Measurements from ENCODE around the gene LAMA3. TPM values are rescaled to one million over a fixed set of nuclear protein-coding genes. Genes with fewer than 3 reads are reported as not detected.
A peak's percentile ranks its signal among the peaks of the same experiment; 100 is the strongest.

The LAMA3 gene
- total RNA-seq, 1 donor from 2014 or later, result 3.5 TPM

DNA sequence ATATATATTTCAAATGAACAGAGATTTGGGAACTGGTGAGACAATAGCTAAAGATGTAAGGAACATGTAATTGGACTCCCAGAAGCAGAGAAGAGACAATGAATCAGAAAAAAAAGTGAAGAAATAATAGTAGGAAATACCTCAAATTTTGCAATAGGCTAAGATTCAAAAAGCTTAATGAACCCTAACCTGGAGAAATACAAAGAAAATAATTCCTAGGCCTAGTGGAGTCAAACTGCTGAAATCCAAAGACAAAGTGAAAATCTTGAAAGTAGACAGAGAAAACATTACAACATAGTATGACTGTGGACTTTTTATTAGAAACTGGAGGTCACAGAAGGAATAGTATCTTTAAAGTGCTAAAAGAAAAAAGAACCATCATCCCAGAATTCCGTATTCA, 76.7 kb downstream of the LAMA3 start:
- no peak for DNase-seq
- Histone ChIP-seq H3K36me3 (no peaks in the 10 kb centered on the region), H3K9me3 (replicated peaks) (peaks cover 8% of the 10 kb centered on the region), H3K4me3 (no peak overlapping the region), H3K27me3 (ENCODE audit: low read depth) (no peaks in the 10 kb centered on the region), H3K27ac (replicated peaks) (no peak overlapping the region), H3K4me1 (no peaks in the 10 kb centered on the region)
- intact Hi-C loops (cut with micrococcal nuclease), result no loop called here
- TF ChIP-seq, protein P1, sequence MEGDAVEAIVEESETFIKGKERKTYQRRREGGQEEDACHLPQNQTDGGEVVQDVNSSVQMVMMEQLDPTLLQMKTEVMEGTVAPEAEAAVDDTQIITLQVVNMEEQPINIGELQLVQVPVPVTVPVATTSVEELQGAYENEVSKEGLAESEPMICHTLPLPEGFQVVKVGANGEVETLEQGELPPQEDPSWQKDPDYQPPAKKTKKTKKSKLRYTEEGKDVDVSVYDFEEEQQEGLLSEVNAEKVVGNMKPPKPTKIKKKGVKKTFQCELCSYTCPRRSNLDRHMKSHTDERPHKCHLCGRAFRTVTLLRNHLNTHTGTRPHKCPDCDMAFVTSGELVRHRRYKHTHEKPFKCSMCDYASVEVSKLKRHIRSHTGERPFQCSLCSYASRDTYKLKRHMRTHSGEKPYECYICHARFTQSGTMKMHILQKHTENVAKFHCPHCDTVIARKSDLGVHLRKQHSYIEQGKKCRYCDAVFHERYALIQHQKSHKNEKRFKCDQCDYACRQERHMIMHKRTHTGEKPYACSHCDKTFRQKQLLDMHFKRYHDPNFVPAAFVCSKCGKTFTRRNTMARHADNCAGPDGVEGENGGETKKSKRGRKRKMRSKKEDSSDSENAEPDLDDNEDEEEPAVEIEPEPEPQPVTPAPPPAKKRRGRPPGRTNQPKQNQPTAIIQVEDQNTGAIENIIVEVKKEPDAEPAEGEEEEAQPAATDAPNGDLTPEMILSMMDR (IDR thresholded peaks at IDR 0.05; ENCODE audit: borderline replicate concordance), result no peak

DNA sequence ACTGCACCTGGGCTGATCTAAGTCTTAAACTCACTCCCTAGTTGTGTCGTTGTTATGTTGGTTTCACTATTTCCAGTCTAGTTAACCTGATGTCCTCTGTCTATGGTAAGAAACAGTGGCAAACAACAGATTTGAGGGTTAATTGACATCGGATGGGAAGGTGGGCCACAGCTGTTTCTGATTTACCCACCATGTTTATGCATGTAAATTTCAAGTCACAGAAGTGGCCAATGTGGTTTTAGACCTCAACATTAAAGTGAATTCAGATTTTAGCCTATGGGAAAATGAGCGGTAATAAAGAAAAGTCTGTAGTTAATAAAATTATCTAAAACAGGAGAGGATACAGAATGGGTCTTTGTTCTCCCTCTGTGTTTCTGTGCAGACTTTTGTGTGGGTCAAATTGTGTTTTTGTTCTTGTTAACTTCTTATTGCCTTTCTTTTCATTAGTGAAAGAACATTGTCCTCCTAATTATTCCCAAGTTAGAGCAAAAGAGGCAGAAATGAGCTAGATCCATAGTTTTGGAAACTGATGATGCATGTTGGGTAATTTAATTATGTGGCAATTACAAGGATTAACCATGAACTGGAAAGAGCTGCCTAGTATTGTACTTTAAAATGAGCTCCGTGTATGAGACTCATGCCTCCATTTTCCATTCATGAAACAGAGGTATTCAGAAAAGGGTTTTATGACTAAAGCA, 83.2 kb downstream of the LAMA3 start:
- intact Hi-C loops (cut with micrococcal nuclease), result no loop called here
- H3K4me1 ChIP-seq, result no peaks in the 10 kb centered on the region
- peaks cover 8% of the 10 kb centered on the region for H3K9me3 ChIP-seq (replicated peaks)
- no peak overlapping the region for H3K4me3 ChIP-seq
- no peak for DNase-seq
- H3K27me3 ChIP-seq (ENCODE audit: low read depth), result no peaks in the 10 kb centered on the region
- no peaks in the 10 kb centered on the region for H3K36me3 ChIP-seq
- no peak overlapping the region for H3K27ac ChIP-seq (replicated peaks)
- TF ChIP-seq, protein P1 (IDR thresholded peaks at IDR 0.05; ENCODE audit: borderline replicate concordance), result no peak

DNA sequence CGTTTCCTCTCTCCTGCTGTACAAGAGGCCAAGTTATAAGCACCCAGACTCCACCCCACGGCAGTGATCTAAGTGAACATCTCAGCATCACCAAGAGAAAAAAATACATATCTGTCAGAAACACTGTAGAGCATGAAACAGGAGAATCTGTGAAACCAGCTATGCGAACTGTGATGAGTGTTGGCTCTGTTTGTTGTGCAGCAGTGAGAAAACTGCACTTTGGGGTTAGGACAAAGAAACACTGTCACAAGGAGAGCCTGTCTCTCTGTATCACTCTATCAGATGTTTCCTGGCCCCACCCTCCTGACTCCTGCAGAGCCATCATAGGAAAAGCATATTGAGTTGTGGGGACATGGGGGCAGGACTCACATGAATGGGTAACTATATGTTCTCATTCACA, 87.1 kb downstream of the LAMA3 start:
- intact Hi-C loops (cut with micrococcal nuclease), result no loop called here
- H3K36me3 ChIP-seq, result no peaks in the 10 kb centered on the region
- H3K4me3 ChIP-seq, result no peak overlapping the region
- no peaks in the 10 kb centered on the region for H3K9me3 ChIP-seq (replicated peaks)
- peaks cover 9% of the 10 kb centered on the region for H3K4me1 ChIP-seq
- TF ChIP-seq, protein P1 (IDR thresholded peaks at IDR 0.05; ENCODE audit: borderline replicate concordance), result no peak
- H3K27ac ChIP-seq (replicated peaks), result no peak overlapping the region
- no peaks in the 10 kb centered on the region for H3K27me3 ChIP-seq (ENCODE audit: low read depth)
- DNase-seq, result no peak

DNA sequence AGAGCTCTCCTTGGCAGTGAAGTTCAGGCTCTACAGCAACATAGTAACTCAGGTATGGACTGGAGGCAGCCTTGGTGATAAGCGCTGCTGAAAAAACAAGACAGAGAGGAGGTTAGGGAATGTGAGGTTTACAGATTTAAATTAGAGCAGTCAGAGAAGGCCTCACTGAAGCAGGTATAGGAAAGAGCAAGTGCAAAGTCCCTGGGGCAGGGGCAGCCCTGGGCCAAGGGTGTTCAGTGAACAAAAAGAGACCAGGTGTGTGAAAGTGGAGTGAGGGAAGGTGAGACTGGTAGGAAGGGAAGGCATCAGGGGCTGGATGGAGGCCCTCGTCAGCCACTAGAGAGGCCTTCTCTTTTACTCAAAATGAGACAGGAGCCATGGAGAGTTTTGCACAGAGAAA, 89.6 kb downstream of the LAMA3 start:
- no peaks in the 10 kb centered on the region for H3K27me3 ChIP-seq (ENCODE audit: low read depth)
- H3K27ac ChIP-seq (replicated peaks), result no peak overlapping the region
- TF ChIP-seq, protein P1 (IDR thresholded peaks at IDR 0.05; ENCODE audit: borderline replicate concordance), result no peak
- no peaks in the 10 kb centered on the region for H3K36me3 ChIP-seq
- DNase-seq, result no peak
- intact Hi-C loops (cut with micrococcal nuclease), result no loop called here
- H3K4me1 ChIP-seq, result peaks cover 9% of the 10 kb centered on the region
- H3K4me3 ChIP-seq, result no peak overlapping the region
- no peaks in the 10 kb centered on the region for H3K9me3 ChIP-seq (replicated peaks)

DNA sequence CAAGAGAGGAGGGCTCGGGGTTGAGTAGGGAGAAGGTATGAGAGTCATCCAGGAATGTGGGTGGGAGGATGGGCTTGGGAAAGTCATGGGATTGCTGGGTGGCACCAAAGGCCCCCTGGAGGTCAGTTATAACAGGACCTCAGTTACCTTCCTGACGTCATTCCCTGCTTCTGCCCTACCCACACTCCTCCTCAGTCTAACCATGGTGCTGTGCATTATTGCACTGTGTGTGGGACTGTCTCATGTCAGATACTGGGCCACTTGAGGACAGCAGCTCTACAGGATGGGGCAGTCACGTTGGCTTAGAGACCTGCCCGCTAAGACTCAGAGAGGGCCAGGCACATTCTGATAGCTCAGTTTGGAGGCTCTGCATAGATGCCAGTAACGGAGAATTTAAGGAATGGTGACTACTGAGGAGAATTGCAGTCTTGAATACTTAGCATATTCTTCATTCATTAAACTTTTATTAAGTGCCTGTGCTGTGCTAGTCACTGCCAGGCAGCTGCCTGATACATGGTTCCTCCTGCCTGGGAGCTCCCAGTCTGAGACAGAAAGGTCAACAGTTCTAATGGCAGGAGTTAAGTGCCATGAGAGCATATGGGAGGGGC, 90.5 kb downstream of the LAMA3 start:
- DNase-seq, result no peak
- H3K9me3 ChIP-seq (replicated peaks), result no peaks in the 10 kb centered on the region
- H3K27ac ChIP-seq (replicated peaks), result peak overlapping the region; percentile 19
- H3K27me3 ChIP-seq (ENCODE audit: low read depth), result no peaks in the 10 kb centered on the region
- H3K4me1 ChIP-seq, result peaks cover 9% of the 10 kb centered on the region
- TF ChIP-seq, protein P1 (IDR thresholded peaks at IDR 0.05; ENCODE audit: borderline replicate concordance), result no peak
- H3K36me3 ChIP-seq, result peaks cover under 1% of the 10 kb centered on the region
- no peak overlapping the region for H3K4me3 ChIP-seq
- intact Hi-C loops (cut with micrococcal nuclease), result no loop called here
